ENCODE data around the gene HID1. TPM values are rescaled to one million over a fixed set of nuclear protein-coding genes. Genes with fewer than 3 reads are reported as not detected.

Gene HID1
- total RNA-seq, 1 experiment from 2014 or later, result 12.7 TPM

DNA sequence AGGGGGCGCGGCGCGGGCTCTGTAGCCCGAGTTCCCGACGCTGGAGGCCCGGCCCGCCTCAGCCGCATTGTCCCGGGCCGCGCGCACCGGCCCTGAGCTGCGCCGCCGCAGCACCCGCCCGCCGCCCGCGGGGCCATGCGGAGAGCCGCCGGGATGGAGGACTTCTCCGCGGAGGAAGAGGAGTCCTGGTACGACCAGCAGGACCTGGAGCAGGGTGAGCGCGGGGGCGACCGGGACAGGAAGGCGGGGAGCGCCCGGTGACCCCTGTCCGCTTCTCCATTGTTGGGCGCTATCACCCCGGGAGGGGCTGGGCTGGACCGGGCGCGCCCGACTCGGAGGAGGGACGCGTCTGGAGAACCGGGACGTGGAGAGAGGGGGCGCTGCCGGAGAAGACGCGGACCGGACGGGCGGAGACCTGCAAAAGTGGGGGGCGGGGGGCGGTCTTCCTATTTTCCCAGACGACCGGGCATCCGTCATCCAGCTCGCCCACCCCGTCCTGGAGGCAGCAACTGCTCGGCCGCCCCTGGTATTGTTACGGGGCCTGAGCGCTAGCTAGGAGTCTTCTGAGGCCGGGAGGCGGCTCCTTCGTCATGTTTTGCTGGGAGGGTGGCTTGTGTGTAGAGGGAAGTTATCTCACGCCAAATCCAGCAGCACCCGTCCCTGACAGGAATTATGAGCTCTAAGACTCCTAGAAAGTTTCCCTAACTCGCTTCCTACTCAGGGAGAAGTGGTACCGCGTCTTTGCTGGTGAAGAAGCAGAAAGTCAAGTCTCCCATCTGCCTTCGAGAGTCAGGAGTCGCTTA lies 15.6 kb upstream of the HID1 start:
- Histone ChIP-seq H3K79me1 (ENCODE audit: insufficient read depth, low read depth, low read length, poor library complexity, severe bottlenecking) (peaks cover 8% of the 10 kb centered on the region), H4K5ac (ENCODE audit: insufficient read length, low read depth, low read length) (no peak overlapping the region), H3K79me2 (ENCODE audit: insufficient read depth, low read length) (peaks cover 9% of the 10 kb centered on the region; the same call in 1 of the 2 replicates), H3K4ac (ENCODE audit: low read depth, low read length) (no peak overlapping the region; the same call in 1 of the 2 replicates), H3K23ac (ENCODE audit: insufficient read length, low read depth, low read length) (no peak overlapping the region), H3K9ac (ENCODE audit: extremely low read depth, insufficient read length, low read length) (peak overlapping the region; percentile 53), H3K18ac (ENCODE audit: insufficient read length, low read depth, low read length) (peak overlapping the region; percentile 77), H4K91ac (ENCODE audit: insufficient read length, low read depth, low read length) (no peak overlapping the region), H3K27me3 (ENCODE audit: insufficient read depth, low read length) (no peaks in the 10 kb centered on the region), H2AK5ac (ENCODE audit: insufficient read length, low read length) (no peak overlapping the region), H3K4me1 (ENCODE audit: insufficient read depth, low read length) (no peaks in the 10 kb centered on the region; the same call in 1 of the 2 replicates), H3K9me3 (ENCODE audit: control insufficient read depth, low read depth, low read length) (no peaks in the 10 kb centered on the region), H3T11ph (ENCODE audit: low read length) (no peak overlapping the region), H2BK5ac (ENCODE audit: insufficient read length, low read length) (no peak overlapping the region), H2BK15ac (ENCODE audit: low read depth, low read length) (no peak overlapping the region), H3K14ac (ENCODE audit: insufficient read depth, low read length) (peak overlapping the region; percentile 79; the same call in 1 of the 2 replicates), H3K27ac (ENCODE audit: insufficient read length, low read depth, low read length) (no peak overlapping the region), H3K56ac (ENCODE audit: insufficient read length, low read depth, low read length) (no peak overlapping the region), H2BK20ac (ENCODE audit: low read depth, low read length, poor library complexity, severe bottlenecking) (no peak overlapping the region), H2BK120ac (ENCODE audit: low read depth, low read length, poor library complexity, severe bottlenecking) (no peak overlapping the region), H2AFZ (ENCODE audit: low read length) (no peak overlapping the region), H4K8ac (replicated peaks; ENCODE audit: insufficient read length, low read depth, low read length) (no peak overlapping the region), H4K20me1 (ENCODE audit: control insufficient read depth, insufficient read depth, insufficient read length) (no peaks in the 10 kb centered on the region), H3K4me2 (ENCODE audit: insufficient read depth, insufficient read length, low read length) (peak overlapping the region; percentile 71), H3K23me2 (ENCODE audit: insufficient read length, low read depth, low read length, poor library complexity, severe bottlenecking) (peaks cover 9% of the 10 kb centered on the region), H2BK12ac (ENCODE audit: insufficient read length, low read depth, low read length) (no peak overlapping the region)
- TF ChIP-seq, protein P1, sequence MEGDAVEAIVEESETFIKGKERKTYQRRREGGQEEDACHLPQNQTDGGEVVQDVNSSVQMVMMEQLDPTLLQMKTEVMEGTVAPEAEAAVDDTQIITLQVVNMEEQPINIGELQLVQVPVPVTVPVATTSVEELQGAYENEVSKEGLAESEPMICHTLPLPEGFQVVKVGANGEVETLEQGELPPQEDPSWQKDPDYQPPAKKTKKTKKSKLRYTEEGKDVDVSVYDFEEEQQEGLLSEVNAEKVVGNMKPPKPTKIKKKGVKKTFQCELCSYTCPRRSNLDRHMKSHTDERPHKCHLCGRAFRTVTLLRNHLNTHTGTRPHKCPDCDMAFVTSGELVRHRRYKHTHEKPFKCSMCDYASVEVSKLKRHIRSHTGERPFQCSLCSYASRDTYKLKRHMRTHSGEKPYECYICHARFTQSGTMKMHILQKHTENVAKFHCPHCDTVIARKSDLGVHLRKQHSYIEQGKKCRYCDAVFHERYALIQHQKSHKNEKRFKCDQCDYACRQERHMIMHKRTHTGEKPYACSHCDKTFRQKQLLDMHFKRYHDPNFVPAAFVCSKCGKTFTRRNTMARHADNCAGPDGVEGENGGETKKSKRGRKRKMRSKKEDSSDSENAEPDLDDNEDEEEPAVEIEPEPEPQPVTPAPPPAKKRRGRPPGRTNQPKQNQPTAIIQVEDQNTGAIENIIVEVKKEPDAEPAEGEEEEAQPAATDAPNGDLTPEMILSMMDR (conservative IDR thresholded peaks at IDR 0.05), result peak; percentile 34; the same call in 2 of the 3 replicates
- WGBS (ENCODE audit: extremely low coverage, insufficient read length, low lambda C conversion rate), result no CpG with 5 or more reads among the region's 76 CpGs
- no peaks in the 10 kb centered on the region for H3K27me3 Mint-ChIP-seq (ENCODE audit: low read depth)
- peak overlapping the region in 2 of 3 experiments; percentile 44 to 83; a peak in 4 of 7 replicates for H3K27ac Mint-ChIP-seq
- H3K36me3 Mint-ChIP-seq (ENCODE audit: insufficient read depth in 1 of 3, low read depth in 3 of 3), result peaks cover 0 to 2% (median 0%) of the 10 kb centered on the region in 3 experiments; a peak in 1 of 7 replicates
- H3K9me3 Mint-ChIP-seq, result no peaks in the 10 kb centered on the region; a peak in 1 of 5 replicates
- peak overlapping the region; percentile 82 to 89 for H3K4me3 Mint-ChIP-seq
- DNase-seq, result peak; percentile 83
- H3K4me1 Mint-ChIP-seq, result peaks cover 16 to 17% of the 10 kb centered on the region in 2 experiments

Measured in H9 (cell line).